Heart left ventricle (tissue), 13 donors: ENCODE measurements around the gene U2SURP.

Experiments
- POLR2A ChIP-seq, 2 donors: fragments of 450-650 bp; IDR thresholded peaks; one replicate each; pipeline ENCODE4 v1.6.1; 2017; ENCODE audit warnings: antibody characterized with exemption in 2 of 2, mild to moderate bottlenecking in 2 of 2, moderate library complexity in 2 of 2
- TF ChIP-seq, protein P1 (sequence below), 12 donors: fragments of 200-600 bp; sonication (generic) in 4 of 12; IDR thresholded peaks; one replicate each; pipeline versions ENCODE4 v1.5.0 to v1.8.0; 2018 to 2022; ENCODE audit warnings: antibody characterized with exemption in 12 of 12, mild to moderate bottlenecking in 5 of 12
- donor health status: ischemic (EF 13 %, LVEDD 7.1; RV severe dilation, severe dysfunction).
- donor health status: DM: no; HTN: yes; CAD: no.
- donor health status: DM: no; HTN: no; CAD: no.
- donor health status: ischemic (EF 25% LVEDD 6.9; RV normal size, moderate dysfunction).
- donor health status: ischemic (EF 25% LVEDD 5.7; RV mildly dilated, moderate dysfunction).
- donor health status: ischemic (EF 35%, LVEDD 5.7; RV mildly dilated, moderate dysfunction).
- donor health status: nonischemic (EF 11% LVEDD 7.7; RV severe dilation, severe dysfunction).
- donor health status: DM: yes; HTN: yes; CAD: no.
- donor health status: PGD.
- donor health status: ischemic (EF 29% LVEDD 5.4; RV normal size, mild dysfunction).
- donor health status: nonischemic (EF 23%, LVEDD 6.1; RV moderate dilation, normal function).

DNA sequence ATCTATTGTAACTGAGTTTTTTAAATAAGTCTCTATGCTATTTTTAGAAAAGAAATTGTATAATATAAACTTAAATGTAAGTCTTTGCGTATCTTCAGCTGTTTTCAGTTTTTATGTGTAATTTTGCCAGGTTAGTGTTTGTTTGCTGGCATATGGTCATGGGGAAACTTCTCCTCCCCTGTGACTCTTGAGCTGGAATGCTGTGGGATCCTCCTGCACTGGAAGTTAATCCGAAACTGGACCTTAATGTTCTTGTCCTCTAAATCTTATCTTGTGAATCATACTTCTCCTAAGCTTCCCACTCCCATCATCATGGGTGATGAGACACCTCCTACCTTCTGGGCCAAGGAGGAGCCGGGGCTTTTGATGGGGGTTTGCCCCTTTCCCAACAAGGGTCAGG, 65.8 kb downstream of the U2SURP start:
- TF ChIP-seq, protein P1, sequence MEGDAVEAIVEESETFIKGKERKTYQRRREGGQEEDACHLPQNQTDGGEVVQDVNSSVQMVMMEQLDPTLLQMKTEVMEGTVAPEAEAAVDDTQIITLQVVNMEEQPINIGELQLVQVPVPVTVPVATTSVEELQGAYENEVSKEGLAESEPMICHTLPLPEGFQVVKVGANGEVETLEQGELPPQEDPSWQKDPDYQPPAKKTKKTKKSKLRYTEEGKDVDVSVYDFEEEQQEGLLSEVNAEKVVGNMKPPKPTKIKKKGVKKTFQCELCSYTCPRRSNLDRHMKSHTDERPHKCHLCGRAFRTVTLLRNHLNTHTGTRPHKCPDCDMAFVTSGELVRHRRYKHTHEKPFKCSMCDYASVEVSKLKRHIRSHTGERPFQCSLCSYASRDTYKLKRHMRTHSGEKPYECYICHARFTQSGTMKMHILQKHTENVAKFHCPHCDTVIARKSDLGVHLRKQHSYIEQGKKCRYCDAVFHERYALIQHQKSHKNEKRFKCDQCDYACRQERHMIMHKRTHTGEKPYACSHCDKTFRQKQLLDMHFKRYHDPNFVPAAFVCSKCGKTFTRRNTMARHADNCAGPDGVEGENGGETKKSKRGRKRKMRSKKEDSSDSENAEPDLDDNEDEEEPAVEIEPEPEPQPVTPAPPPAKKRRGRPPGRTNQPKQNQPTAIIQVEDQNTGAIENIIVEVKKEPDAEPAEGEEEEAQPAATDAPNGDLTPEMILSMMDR (IDR thresholded peaks at IDR 0.05) = no peak
- TF ChIP-seq POLR2A (IDR thresholded peaks at IDR 0.05) = no peak
